Ascending aorta (tissue), 2 donors: ENCODE measurements around the gene TECTA. TPM values are rescaled to one million over a fixed set of nuclear protein-coding genes. Genes with fewer than 3 reads are reported as not detected.

Experiments used
- DNase-seq, 2 donors: peaks; one replicate each; pipeline ENCODE4 v3.0.0-alpha.2; 2019; ENCODE audit warnings: low spot score in 2 of 2
- H3K27ac ChIP-seq, 2 donors: fragments of 200-600 bp; sonication (generic); one replicate each; pipeline ENCODE4 v1.5.1; 2016 to 2017; ENCODE audit warnings: mild to moderate bottlenecking in 1 of 2
- H3K27me3 ChIP-seq: fragments of 200-600 bp; sonication (generic); one replicate; pipeline ENCODE4 v1.5.1; 2017
- H3K36me3 ChIP-seq, 2 donors: fragments of 200-600 bp; sonication (generic); one replicate each; pipeline ENCODE4 v1.5.1; 2016
- H3K4me1 ChIP-seq, 2 donors: fragments of 200-600 bp; sonication (generic); one replicate each; pipeline ENCODE4 v1.5.1; 2016 to 2017; ENCODE audit warnings: mild to moderate bottlenecking in 1 of 2
- H3K4me3 ChIP-seq, 2 donors: fragments of 200-600 bp; sonication (generic); one replicate each; pipeline ENCODE4 v1.5.1; 2016 to 2017; ENCODE audit warnings: mild to moderate bottlenecking in 1 of 2
- H3K9me3 ChIP-seq, 2 donors: fragments of 200-600 bp; sonication (generic); one replicate each; pipeline ENCODE4 v1.5.1; 2016
- CTCF ChIP-seq, 3 experiments: fragments of 200-600 bp in 2 of 3; fragments of 450-650 bp in 1 of 3; sonication (generic) in 2 of 3; IDR thresholded peaks; one replicate each; pipeline ENCODE4 v1.5.1; 2016 to 2019; ENCODE audit warnings: antibody characterized with exemption in 3 of 3, mild to moderate bottlenecking in 1 of 3, moderate library complexity in 1 of 3
- intact Hi-C: fragments of 100-400 bp; cut with DNase I; formaldehyde crosslinking; loops from one replicate; pipeline ENCODE4 v1.15.1; 2023
- total RNA-seq: library from RNA; depleted of rRNA; stranded (reverse); fragments of >200 nt; gene quantifications from one replicate; pipeline ENCODE4 v1.1.0, GENCODE V29; 2016

TECTA gene
- total RNA-seq, 1 donor from 2014 or later, result not detected

GRCh38 chr11:121180183-121180582 lies 79.1 kb downstream of the TECTA start:
- intact Hi-C loops, result no loop called here
- no peak for TF ChIP-seq CTCF (IDR thresholded peaks at IDR 0.05)
- no peaks in the 10 kb centered on the region for H3K27me3 ChIP-seq
- H3K4me1 ChIP-seq, result no peaks in the 10 kb centered on the region
- no peak overlapping the region for H3K4me3 ChIP-seq
- H3K9me3 ChIP-seq, result peaks cover 5 to 20% of the 10 kb centered on the region in 2 donors
- no peaks in the 10 kb centered on the region for H3K36me3 ChIP-seq
- no peak for DNase-seq
- no peak overlapping the region for H3K27ac ChIP-seq

- no peaks in the 10 kb centered on the region for H3K36me3 ChIP-seq
- H3K9me3 ChIP-seq, result no peaks in the 10 kb centered on the region
- no peak overlapping the region for H3K27ac ChIP-seq
- no peak overlapping the region for H3K4me3 ChIP-seq
- no peak for TF ChIP-seq CTCF (IDR thresholded peaks at IDR 0.05)
- H3K4me1 ChIP-seq, result no peaks in the 10 kb centered on the region
- intact Hi-C loops, result no loop called here
- no peak for DNase-seq
- H3K27me3 ChIP-seq, result no peaks in the 10 kb centered on the region
Observed at GRCh38 chr11:121188776-121189175, 87.7 kb downstream of the TECTA start.

- no peaks in the 10 kb centered on the region for H3K9me3 ChIP-seq
- H3K4me1 ChIP-seq, result no peaks in the 10 kb centered on the region
- intact Hi-C loops, result no loop called here
- TF ChIP-seq CTCF (IDR thresholded peaks at IDR 0.05), result no peak
- H3K4me3 ChIP-seq, result no peak overlapping the region
- H3K36me3 ChIP-seq, result no peaks in the 10 kb centered on the region
- H3K27me3 ChIP-seq, result no peaks in the 10 kb centered on the region
- no peak overlapping the region for H3K27ac ChIP-seq
- no peak for DNase-seq
Observed at GRCh38 chr11:121191818-121192217, 90.8 kb downstream of the TECTA start.

- Histone ChIP-seq H3K9me3 (no peaks in the 10 kb centered on the region), H3K27me3 (no peaks in the 10 kb centered on the region), H3K27ac (no peak overlapping the region), H3K4me1 (no peaks in the 10 kb centered on the region), H3K36me3 (no peaks in the 10 kb centered on the region), H3K4me3 (no peak overlapping the region)
- peak; percentile 32 to 81 (median 76) for TF ChIP-seq CTCF (IDR thresholded peaks at IDR 0.05)
- intact Hi-C loops, result loop anchor here (5.0 kb wide), 1 partner anchor 683 kb away; the partner anchor contains the start of gene GRIK4
- DNase-seq, result no peak
Observed at GRCh38 chr11:121194731-121195596, 93.9 kb downstream of the TECTA start.

- H3K36me3 ChIP-seq, result no peaks in the 10 kb centered on the region
- no peak for DNase-seq
- no peak overlapping the region for H3K27ac ChIP-seq
- no peaks in the 10 kb centered on the region for H3K4me1 ChIP-seq
- H3K9me3 ChIP-seq, result no peaks in the 10 kb centered on the region
- no peak overlapping the region for H3K4me3 ChIP-seq
- H3K27me3 ChIP-seq, result no peaks in the 10 kb centered on the region
- TF ChIP-seq CTCF (IDR thresholded peaks at IDR 0.05), result no peak
- intact Hi-C loops, result loop anchor here (5.0 kb wide), 1 partner anchor 686 kb away; the partner anchor contains the start of gene GRIK4
Observed at GRCh38 chr11:121198491-121198890, 97.4 kb downstream of the TECTA start.
